Measurements from ENCODE around the gene WWOX. TPM values are rescaled to one million over a fixed set of nuclear protein-coding genes. Genes with fewer than 3 reads are reported as not detected.

WWOX gene
- polyA plus RNA-seq, 2 of the 4 experiments (the other 2 are of a cell fraction): 16.0 to 17.2 TPM

DNA sequence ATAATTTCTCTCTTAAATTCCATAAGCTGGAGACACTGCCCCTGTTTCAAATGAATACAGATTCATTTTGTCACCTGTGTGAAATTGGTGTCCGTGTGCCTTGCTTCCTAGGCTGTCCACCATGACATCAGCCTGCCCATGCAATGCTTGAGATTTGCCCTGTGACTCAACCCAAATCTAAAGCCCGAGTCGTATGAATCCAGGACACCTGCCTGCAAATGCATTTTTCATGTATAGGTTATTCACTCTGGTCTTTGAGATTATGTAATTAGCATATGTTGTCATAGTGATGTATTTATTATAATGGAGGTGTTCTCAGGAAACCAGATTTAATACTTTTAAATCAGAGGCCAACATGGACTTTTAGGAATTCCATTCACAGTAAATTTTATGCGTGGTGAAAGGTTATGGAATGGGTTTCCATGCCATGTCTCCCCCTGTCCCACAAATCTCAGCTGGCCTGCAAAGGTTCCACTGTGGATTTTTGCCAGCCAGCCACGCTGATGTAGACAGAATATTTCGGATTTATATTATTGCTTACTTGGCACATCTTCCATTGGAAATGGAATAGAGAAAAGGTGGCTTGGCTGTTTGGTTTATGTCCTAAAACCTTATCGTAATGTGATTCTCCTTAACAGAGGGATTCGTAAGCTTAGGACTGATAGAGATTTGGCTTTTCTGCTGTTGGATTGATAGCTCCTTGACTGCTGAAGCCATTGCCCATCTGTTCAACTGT is 551.1 kb downstream of the WWOX start:
- no peak for ATAC-seq

GRCh38 chr16:78654929-78655328 is 555.5 kb downstream of the WWOX start:
- H3K27ac ChIP-seq: no peak overlapping the region
- ChIA-PET POLR2A (no interaction called here), CTCF (no interaction called here)
- 59% methylated on average over 8 of the region's 8 CpGs for WGBS (ENCODE audit: missing lambda C conversion rate)
- no peak overlapping the region for H3K4me2 ChIP-seq
- no peaks in the 10 kb centered on the region for H3K9me3 ChIP-seq
- H3K4me1 ChIP-seq: no peaks in the 10 kb centered on the region
- no peak for DNase-seq (ENCODE audit: low read depth in 1 of 2, low spot score in 1 of 2)
- FAIRE-seq: no peak
- TF ChIP-seq ZC3H11A (IDR thresholded peaks at IDR 0.05): no peak
- ATAC-seq: no peak
- no peak overlapping the region for H3K4me3 ChIP-seq

More for the DNA sequence above, 551.1 kb downstream of the WWOX start:
- H3K4me2 ChIP-seq: no peak overlapping the region
- CTCF ChIA-PET: no interaction called here
- H3K4me3 ChIP-seq: no peak overlapping the region
- DNase-seq (ENCODE audit: low read depth in 1 of 2, low spot score in 1 of 2): no peak
- 30% methylated on average over 8 of the region's 8 CpGs for WGBS (ENCODE audit: missing lambda C conversion rate)
- H3K4me1 ChIP-seq: no peaks in the 10 kb centered on the region
- POLR2A ChIA-PET: no interaction called here
- no peak for FAIRE-seq
- TF ChIP-seq EHF (CRISPR knock-in tag; IDR thresholded peaks at IDR 0.05) (no peak), KDM1A (IDR thresholded peaks at IDR 0.05; ENCODE audit: low read depth) (no peak), BCL3 (IDR thresholded peaks at IDR 0.05) (no peak), MAFK (IDR thresholded peaks at IDR 0.05; ENCODE audit: partially characterized antibody) (peak; percentile 55)
- TF ChIP-seq, protein P1, sequence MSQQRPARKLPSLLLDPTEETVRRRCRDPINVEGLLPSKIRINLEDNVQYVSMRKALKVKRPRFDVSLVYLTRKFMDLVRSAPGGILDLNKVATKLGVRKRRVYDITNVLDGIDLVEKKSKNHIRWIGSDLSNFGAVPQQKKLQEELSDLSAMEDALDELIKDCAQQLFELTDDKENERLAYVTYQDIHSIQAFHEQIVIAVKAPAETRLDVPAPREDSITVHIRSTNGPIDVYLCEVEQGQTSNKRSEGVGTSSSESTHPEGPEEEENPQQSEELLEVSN (IDR thresholded peaks at IDR 0.05; ENCODE audit: borderline replicate concordance, low read depth): no peak
- no peaks in the 10 kb centered on the region for H3K9me3 ChIP-seq
- no peak overlapping the region for H3K27ac ChIP-seq

DNA sequence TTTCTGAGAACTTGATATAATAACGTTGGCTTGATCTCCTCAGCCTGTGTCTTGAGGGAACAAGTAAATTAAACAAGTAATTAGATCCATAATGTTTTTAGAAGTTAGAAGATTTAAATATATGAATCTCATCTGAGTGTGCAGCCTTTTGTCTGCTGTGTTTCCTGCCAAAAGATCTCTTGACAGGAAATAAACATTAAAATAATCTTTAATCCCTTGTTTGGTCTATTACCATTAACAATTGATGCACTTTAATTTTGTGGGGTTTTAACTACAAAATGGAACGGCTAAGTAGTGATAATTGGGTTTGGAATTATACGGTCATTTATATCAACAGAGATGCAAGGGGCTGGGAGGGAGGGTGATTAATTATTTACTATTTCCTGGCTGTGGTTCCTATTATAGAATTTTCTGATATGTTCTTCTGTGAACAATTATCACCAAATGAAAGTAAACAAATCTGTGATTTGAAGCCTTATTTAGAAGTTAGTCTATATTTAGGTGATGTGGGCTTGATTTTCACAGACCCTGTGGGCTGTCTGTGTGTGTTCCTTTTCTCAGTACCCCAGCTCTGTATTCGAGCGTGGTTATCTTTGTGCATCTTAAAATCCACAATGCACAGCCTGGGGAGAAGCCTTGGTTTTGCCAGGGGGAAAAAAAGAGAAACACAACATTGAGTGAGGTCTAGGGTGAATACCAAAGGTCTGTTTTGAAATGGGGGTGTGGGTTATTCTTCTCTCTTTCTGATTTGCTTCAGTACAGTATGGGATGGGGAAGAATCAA is 556.1 kb downstream of the WWOX start:
- ChIA-PET POLR2A (no interaction called here), CTCF (no interaction called here)
- no peak for TF ChIP-seq CBX2 (IDR thresholded peaks at IDR 0.05; ENCODE audit: borderline replicate concordance, low read depth)
- TF ChIP-seq JUNB (IDR thresholded peaks at IDR 0.05): no peak
- no peak for TF ChIP-seq EHF (CRISPR knock-in tag; IDR thresholded peaks at IDR 0.05)
- TF ChIP-seq SMC3 (IDR thresholded peaks at IDR 0.05): no peak
- TF ChIP-seq ESRRA (IDR thresholded peaks at IDR 0.05; ENCODE audit: borderline replicate concordance, low read length): no peak
- no peak for TF ChIP-seq NR3C1 (IDR thresholded peaks at IDR 0.05)
- TF ChIP-seq FOSL2 (IDR thresholded peaks at IDR 0.05): no peak
- TF ChIP-seq FOSL2 (CRISPR knock-in tag; IDR thresholded peaks at IDR 0.05): no peak
- no peak for TF ChIP-seq MAZ (IDR thresholded peaks at IDR 0.05; ENCODE audit: borderline replicate concordance, low read depth, low read length)
- TF ChIP-seq MAX (IDR thresholded peaks at IDR 0.05): no peak
- TF ChIP-seq ZNF302 (CRISPR knock-in tag; IDR thresholded peaks at IDR 0.05): no peak
- no peak for TF ChIP-seq SREBF2 (IDR thresholded peaks at IDR 0.05)
- TF ChIP-seq RFX5 (IDR thresholded peaks at IDR 0.05): no peak
- no peak for TF ChIP-seq NFE2L2 (conservative IDR thresholded peaks at IDR 0.05; ENCODE audit: low read length)
- no peak for TF ChIP-seq HOXB5 (CRISPR knock-in tag; IDR thresholded peaks at IDR 0.05)
- no peak overlapping the region for H3K27ac ChIP-seq
- no peak overlapping the region for H3K4me3 ChIP-seq
- no peaks in the 10 kb centered on the region for H3K9me3 ChIP-seq
- no peak for FAIRE-seq
- no peak overlapping the region for H3K4me2 ChIP-seq
- no peaks in the 10 kb centered on the region for H3K4me1 ChIP-seq
- no peak for DNase-seq (ENCODE audit: low read depth in 1 of 2, low spot score in 1 of 2)
- no peak for ATAC-seq
- WGBS (ENCODE audit: missing lambda C conversion rate): 52% methylated on average over 5 of the region's 5 CpGs
